Measurements from ENCODE around the gene SORCS1. TPM values are rescaled to one million over a fixed set of nuclear protein-coding genes. Genes with fewer than 3 reads are reported as not detected.

Gene SORCS1
- total RNA-seq, 1 donor from 2014 or later: 11.1 TPM

DNA sequence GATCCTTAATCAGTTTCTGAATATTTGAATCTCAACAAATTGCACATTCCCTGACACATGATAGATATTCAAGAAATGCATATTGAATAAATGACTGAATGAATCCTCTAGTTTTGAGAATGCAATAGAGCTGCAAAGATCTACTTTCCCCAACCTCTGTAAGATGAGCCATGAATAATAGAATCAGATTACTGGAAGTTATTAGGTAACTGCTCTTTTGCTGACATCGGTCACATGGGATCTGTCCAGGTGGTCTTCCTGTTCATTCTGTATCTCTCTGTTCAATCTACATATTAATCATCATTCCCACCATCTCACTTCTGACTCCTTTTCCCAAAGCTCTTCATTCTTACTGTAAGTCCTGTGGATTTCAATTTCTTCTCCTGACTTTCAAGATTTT is 638.7 kb downstream of the SORCS1 start:
- no peaks in the 10 kb centered on the region for H3K4me1 ChIP-seq
- Mint-ChIP-seq H3K36me3 (no peaks in the 10 kb centered on the region), H3K4me1 (no peaks in the 10 kb centered on the region), H3K9me3 (no peaks in the 10 kb centered on the region), H3K27me3 (ENCODE audit: insufficient read depth, low read depth) (no peaks in the 10 kb centered on the region), H3K27ac (no peak overlapping the region), H3K4me3 (no peak overlapping the region)
- no peaks in the 10 kb centered on the region for H3K27me3 ChIP-seq
- H3K36me3 ChIP-seq: no peaks in the 10 kb centered on the region
- no peak overlapping the region for H3K4me3 ChIP-seq
- H3K79me2 ChIP-seq (ENCODE audit: low read depth): no peaks in the 10 kb centered on the region
- TF ChIP-seq EZH2phosphoT487 (IDR thresholded peaks at IDR 0.05): no peak
- TF ChIP-seq, protein P1, sequence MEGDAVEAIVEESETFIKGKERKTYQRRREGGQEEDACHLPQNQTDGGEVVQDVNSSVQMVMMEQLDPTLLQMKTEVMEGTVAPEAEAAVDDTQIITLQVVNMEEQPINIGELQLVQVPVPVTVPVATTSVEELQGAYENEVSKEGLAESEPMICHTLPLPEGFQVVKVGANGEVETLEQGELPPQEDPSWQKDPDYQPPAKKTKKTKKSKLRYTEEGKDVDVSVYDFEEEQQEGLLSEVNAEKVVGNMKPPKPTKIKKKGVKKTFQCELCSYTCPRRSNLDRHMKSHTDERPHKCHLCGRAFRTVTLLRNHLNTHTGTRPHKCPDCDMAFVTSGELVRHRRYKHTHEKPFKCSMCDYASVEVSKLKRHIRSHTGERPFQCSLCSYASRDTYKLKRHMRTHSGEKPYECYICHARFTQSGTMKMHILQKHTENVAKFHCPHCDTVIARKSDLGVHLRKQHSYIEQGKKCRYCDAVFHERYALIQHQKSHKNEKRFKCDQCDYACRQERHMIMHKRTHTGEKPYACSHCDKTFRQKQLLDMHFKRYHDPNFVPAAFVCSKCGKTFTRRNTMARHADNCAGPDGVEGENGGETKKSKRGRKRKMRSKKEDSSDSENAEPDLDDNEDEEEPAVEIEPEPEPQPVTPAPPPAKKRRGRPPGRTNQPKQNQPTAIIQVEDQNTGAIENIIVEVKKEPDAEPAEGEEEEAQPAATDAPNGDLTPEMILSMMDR (IDR thresholded peaks at IDR 0.05): no peak
- no peak for TF ChIP-seq EZH2 (IDR thresholded peaks at IDR 0.05)
- DNase-seq (ENCODE audit: low spot score): no peak
- no peak overlapping the region for H3K4me2 ChIP-seq
- no peak overlapping the region for H2AFZ ChIP-seq (replicated peaks)
- H3K27ac ChIP-seq: no peak overlapping the region
- H3K9me3 ChIP-seq (ENCODE audit: low read depth): no peaks in the 10 kb centered on the region
- no peak overlapping the region for H3K9ac ChIP-seq
- H4K20me1 ChIP-seq (ENCODE audit: low read depth): no peaks in the 10 kb centered on the region
- H3F3A ChIP-seq (ENCODE audit: low read depth): no peaks in the 10 kb centered on the region

Small RNA genes lying within 50 kb of the gene (small RNA-seq; reads per million reads assigned to genes)
- 0.16 reads per million for gene RNA5SP325

Measured in neural progenitor cell (in vitro differentiated cells).